Anterior cingulate cortex (tissue), 58 donors: ENCODE data around the gene TRIM50.
"Not testable (repeated sequence)": the region's sequence is repeated elsewhere in the genome, so short reads cannot be mapped to it uniquely, and the experiment has no call there.

ENCODE experiments used
- DNase-seq, 58 donors: peaks; one replicate each; lab custom pipeline; 2025; lab: John Stamatoyannopoulos, UW

Gene TRIM50

GRCh38 chr7:73351447-73352167 lies 23.7 kb upstream of the TRIM50 start:
- DNase-seq = no peak

- no peak for DNase-seq
Observed at GRCh38 chr7:73350306-73351068, 22.6 kb upstream of the TRIM50 start.

GRCh38 chr7:73349763-73350162 lies 21.9 kb upstream of the TRIM50 start:
- DNase-seq = no peak

DNA sequence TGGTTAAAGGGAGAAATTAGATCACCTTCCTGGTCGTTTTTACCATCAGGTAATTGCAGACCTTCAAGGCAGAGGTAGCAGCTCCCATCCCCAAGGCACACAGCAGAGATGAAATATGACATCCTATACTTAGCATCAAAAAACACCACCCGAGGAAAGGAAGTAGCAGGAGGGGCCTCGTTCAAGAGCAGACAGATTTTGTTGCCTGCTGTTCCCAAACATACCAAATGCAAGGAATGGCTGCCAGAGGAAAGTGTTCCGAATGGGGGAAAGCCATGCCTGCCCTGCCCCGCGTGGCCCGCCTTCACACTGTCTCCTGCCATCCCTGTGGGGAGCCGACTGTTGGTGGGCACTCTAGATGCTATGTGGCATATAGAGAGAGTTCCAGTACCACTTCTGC lies 18.1 kb upstream of the TRIM50 start:
- peak in 1 of 58 donors; percentile 13 for DNase-seq

- DNase-seq = no peak
Observed at GRCh38 chr7:73345538-73345937, 17.7 kb upstream of the TRIM50 start.

DNA sequence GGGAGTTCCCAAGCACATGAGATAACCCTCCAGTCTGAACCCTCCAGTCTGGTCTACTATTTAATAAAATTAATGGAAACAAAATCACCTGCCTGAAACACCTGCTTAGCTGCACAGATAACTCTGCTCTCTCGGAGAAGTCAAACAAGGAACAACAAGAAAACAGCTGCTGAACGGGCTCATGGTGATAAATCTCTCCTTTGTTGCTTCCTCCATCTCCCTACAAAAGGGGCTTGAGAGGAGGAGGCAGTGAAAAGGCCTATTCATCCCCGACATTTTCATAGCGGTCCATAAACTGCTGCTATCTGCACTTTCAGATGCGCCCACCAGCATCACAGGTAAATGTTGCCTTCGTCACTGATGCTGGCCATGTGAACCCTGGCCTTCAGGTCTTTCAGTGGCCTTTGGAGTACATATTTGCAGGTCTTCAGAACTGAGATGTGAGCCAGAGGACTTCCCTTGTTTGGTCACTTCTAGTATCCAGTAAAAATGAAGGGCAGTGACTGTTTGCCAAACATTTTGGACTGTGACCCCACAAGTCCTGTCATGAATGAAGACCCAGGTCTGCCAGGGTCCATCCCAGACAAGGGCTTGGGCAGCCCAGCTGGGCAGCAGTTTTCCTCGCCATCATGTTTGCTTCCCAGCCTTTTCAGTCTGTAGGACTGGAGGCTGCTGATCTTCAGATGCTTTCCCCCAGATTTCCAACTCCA lies 15.9 kb upstream of the TRIM50 start:
- DNase-seq = peak in 1 of 58 donors; percentile 6

DNA sequence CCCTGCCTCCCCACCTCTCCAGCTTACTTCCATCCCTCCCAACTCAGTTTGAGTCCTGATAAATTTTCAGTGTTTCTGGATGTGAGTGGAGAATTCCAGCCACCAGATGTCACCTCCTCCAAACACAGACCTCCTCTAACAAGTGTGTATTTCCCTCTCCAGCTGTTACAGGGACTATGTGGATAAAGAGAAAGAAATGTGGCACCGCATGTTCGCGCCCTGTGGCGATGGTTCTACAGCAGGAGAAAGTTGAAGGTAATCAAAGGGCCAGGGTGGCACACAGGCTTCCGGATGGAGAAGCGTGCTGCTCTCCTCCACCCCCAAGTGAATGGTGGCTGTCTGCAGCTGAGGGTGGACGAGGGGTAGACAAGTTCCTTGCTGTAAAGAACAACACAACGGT lies 14.8 kb upstream of the TRIM50 start:
- peak in 10 of 58 donors; percentile 1 to 24 (median 8) for DNase-seq

DNA sequence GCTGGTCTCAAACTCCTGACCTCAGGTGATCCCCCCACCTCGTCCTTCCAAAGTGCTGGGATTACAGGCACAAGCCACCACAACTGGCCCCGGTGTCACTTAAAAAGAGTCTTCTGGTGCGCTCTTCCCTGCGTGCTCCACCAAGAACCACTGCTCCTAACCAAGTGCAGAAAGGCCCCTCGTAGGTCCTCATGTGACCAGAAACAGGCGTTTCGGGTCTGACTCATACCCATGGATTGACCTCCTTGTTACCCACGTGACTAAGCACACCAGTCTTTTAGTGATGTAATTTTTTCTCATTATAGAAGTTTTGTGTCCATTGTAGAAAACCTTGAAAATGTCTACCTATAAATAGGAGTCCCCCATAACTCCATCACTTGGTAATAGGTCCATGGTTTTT lies 14.0 kb upstream of the TRIM50 start:
- DNase-seq = no peak

DNA sequence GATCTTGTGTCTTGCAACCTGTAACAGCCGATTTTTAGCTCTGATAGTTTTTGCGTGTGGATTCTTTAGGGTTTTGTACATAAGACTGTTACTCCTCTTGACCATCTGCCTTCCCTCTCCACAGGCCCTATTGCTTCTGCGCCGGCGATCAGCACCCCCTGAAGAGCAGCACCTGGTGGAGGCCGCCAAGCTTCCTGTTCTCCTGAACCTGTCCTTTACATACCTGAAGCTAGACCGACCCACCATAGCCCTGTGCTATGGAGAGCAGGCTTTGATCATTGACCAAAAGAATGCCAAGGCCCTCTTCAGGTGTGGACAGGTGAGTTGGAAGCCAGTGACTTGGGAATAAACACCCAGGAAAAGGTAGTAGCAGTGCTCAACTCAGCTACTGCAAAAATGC lies 12.6 kb upstream of the TRIM50 start:
- no peak for DNase-seq

DNA sequence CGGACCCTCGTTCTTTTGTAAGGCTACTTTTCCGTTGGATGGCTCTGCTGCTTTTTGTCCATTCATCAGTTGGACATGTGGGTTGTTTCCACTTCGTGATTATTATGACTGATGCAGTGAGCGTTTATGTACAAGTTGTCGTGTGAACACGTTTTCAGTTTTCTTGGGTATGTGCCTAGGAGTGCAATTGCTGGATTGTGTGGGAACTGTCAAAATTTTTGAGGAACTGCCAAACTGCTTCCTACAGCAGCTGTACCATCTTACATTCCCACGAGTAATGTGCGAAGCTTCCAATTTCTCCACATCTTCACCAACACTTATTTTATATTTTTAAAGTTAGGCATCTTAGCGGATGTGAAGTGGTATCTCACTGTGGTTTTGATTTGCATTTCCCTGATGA lies 10.4 kb upstream of the TRIM50 start:
- no peak for DNase-seq

- DNase-seq = no peak
Observed at GRCh38 chr7:73332447-73332846, 4.6 kb upstream of the TRIM50 start.

GRCh38 chr7:73330772-73331171 lies 2.9 kb upstream of the TRIM50 start:
- DNase-seq = no peak

- DNase-seq = peak in 2 of 58 donors; percentile 2 to 11
Observed at GRCh38 chr7:73329861-73330581, 2.1 kb upstream of the TRIM50 start.

- no peak for DNase-seq
Observed at GRCh38 chr7:73328696-73329095, 814 bp upstream of the TRIM50 start.

DNA sequence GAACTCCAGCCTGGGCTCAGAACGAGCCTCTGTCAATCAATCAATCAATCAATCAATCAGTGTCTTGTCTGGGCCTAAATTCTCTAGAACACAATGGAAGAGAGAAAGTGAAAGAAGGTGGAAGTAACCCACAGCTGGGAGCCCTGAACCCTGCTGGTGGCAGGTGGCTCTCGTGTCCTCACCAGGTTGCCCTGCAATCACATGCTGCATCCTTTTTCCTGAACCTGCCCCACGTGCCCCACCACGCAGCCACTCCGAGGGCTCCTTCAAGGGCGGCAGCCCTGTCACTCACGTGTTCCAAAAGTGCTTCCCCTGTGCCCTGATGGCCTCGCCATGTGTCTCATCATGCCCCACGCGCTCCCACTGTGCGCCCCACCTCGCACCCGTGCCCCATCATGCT lies 433 bp downstream of the TRIM50 start:
- DNase-seq = not testable (repeated sequence)

GRCh38 chr7:73325424-73325823 lies 2.5 kb downstream of the TRIM50 start:
- DNase-seq = not testable (repeated sequence)

GRCh38 chr7:73324081-73324845 lies 3.6 kb downstream of the TRIM50 start:
- DNase-seq = peak in 50 of 58 donors; percentile 4 to 67 (median 31)

DNA sequence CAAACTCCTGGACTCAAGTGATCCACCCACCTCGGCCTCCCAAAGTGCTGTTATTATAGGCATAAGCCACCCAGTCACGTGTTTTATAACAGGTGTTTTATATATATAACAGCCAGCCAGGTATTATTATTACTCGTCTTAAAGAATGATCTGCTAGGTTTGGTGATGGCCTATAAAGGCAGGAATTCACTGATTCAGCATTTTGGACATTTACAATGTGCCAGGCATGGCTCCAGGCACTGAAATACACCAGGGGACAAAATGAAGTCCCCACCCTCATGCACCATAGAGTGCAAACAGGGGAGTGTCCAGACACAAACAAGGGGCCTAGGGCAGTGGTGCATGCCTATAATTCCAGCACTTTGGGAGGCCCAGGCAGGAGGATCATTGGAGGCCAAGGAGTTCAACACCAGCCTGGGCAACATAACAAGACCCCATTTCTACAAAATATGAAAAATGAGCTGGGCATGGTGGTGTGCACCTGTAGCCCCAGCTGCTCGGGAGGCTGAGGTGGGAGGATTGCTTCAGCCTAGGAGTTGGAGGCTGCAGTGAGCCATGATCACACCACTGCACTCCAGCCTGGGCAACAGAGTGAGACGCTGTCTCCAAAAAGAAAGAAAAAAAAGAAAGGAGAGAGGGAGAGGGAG lies 4.3 kb downstream of the TRIM50 start:
- not testable (repeated sequence) for DNase-seq

GRCh38 chr7:73320009-73320408 lies 7.9 kb downstream of the TRIM50 start:
- DNase-seq = not testable (repeated sequence)
